WERI-Rb-1 (cell line): ENCODE data around the gene ZDHHC24.
A peak's percentile ranks its signal among the peaks of the same experiment; 100 is the strongest.

ENCODE experiments used
- DNase-seq: peaks from one replicate; pipeline ENCODE4 v3.0.0-alpha.2; 2020
- H3K27ac ChIP-seq: fragments of 250-450 bp; sonication (Bioruptor Pico); 2 replicates; pipeline ENCODE4 v1.5.1; 2020; ENCODE audit warnings: mild to moderate bottlenecking, moderate library complexity
- H3K27me3 ChIP-seq: fragments of 250-450 bp; sonication (Bioruptor Pico); 2 replicates; pipeline ENCODE4 v1.5.1; 2021; ENCODE audit warnings: mild to moderate bottlenecking, low read depth, moderate library complexity; ENCODE audit not compliant: insufficient read depth, severe bottlenecking
- H3K36me3 ChIP-seq: fragments of 250-450 bp; sonication (Bioruptor Pico); 2 replicates; pipeline ENCODE4 v1.5.1; 2020; ENCODE audit warnings: mild to moderate bottlenecking, moderate library complexity
- H3K4me3 ChIP-seq: 2 replicates; pipeline ENCODE4 v1.5.1; 2011; ENCODE audit warnings: low read depth, mild to moderate bottlenecking, control low read depth, low read length
- H3K9me3 ChIP-seq: fragments of 250-450 bp; sonication (Bioruptor Pico); 2 replicates; pipeline ENCODE4 v1.5.1; 2021; ENCODE audit warnings: mild to moderate bottlenecking, moderate library complexity; ENCODE audit not compliant: severe bottlenecking
- TF ChIP-seq, protein P1 (sequence below): IDR thresholded peaks from 2 replicates; pipeline ENCODE4 v1.5.1; 2011; ENCODE audit warnings: low read depth, mild to moderate bottlenecking, control low read depth, inconsistent platforms, low read length

Gene ZDHHC24

DNA sequence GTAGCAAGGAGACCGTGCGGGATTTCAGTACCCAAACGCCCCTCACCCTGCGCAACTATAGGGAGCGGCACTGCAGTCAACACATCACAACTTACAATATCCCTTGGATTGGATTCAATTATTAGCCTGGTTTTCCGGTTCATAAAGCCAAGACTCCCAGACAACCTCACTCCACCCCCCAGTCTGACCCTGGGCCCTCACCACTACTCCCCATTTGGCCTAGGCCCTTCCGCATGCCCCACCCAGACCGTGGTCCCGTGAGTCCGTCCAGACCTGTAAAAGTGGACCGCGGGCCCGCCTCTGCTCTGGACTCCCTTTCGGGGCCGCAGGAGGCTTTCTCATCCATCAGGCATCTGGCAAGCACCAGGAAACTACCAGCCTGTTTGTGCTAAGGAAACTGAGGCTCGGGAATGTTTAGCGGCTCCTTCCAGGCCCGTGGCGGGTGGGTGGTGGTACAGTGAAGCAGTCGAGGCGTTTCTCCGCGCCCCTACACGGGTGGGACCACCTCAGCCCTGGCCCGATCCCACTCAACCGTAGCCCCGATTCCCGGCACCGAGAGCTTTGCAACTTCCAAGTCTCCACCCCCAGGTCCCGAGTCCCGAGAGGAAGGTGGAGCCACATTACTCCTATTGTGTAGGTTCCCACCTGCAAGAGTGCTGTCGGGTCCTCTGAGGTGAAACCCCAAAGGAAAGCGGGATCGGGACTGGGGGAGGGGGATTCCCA, 66.3 kb downstream of the ZDHHC24 start:
- TF ChIP-seq, protein P1, sequence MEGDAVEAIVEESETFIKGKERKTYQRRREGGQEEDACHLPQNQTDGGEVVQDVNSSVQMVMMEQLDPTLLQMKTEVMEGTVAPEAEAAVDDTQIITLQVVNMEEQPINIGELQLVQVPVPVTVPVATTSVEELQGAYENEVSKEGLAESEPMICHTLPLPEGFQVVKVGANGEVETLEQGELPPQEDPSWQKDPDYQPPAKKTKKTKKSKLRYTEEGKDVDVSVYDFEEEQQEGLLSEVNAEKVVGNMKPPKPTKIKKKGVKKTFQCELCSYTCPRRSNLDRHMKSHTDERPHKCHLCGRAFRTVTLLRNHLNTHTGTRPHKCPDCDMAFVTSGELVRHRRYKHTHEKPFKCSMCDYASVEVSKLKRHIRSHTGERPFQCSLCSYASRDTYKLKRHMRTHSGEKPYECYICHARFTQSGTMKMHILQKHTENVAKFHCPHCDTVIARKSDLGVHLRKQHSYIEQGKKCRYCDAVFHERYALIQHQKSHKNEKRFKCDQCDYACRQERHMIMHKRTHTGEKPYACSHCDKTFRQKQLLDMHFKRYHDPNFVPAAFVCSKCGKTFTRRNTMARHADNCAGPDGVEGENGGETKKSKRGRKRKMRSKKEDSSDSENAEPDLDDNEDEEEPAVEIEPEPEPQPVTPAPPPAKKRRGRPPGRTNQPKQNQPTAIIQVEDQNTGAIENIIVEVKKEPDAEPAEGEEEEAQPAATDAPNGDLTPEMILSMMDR = no peak
- H3K36me3 ChIP-seq = peaks cover 30% of the 10 kb centered on the region
- DNase-seq = no peak
- H3K27me3 ChIP-seq = no peaks in the 10 kb centered on the region
- H3K4me3 ChIP-seq = peak overlapping the region; percentile 94
- H3K27ac ChIP-seq = peak overlapping the region; percentile 91
- H3K9me3 ChIP-seq = no peaks in the 10 kb centered on the region

GRCh38 chr11:66478729-66479393, 67.0 kb downstream of the ZDHHC24 start:
- Histone ChIP-seq H3K27ac (peak overlapping the region; percentile 91), H3K9me3 (no peaks in the 10 kb centered on the region), H3K27me3 (no peaks in the 10 kb centered on the region), H3K36me3 (peaks cover 36% of the 10 kb centered on the region), H3K4me3 (peak overlapping the region; percentile 94)
- TF ChIP-seq, protein P1 = peak; percentile 80
- DNase-seq = no peak

- no peaks in the 10 kb centered on the region for H3K27me3 ChIP-seq
These were observed 68.3 kb downstream of the ZDHHC24 start for GRCh38 chr11:66477263-66478201.

DNA sequence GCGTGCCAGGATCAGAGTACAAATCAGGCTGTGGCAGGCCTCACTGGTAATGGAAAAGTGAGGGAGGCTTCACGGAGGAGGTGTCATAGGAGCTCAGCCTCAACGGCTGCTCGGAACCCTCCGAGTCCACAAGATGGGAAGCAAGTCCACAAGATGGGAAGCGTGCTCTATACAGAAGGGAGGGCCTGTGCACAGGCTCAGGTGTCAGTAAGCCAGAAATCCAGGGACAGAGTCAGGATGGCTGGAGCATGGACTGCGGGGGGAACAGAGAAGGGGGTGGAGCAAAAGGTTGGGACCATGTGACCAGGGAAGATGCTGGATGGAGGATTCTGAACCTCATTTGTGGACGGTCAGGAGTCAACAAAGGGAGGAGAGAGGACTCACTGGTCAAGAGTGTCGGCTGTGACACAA, 69.0 kb downstream of the ZDHHC24 start:
- peaks cover 40% of the 10 kb centered on the region for H3K36me3 ChIP-seq
- no peak for DNase-seq
- no peaks in the 10 kb centered on the region for H3K27me3 ChIP-seq
- H3K4me3 ChIP-seq = no peak overlapping the region
- H3K9me3 ChIP-seq = no peaks in the 10 kb centered on the region
- TF ChIP-seq, protein P1 = no peak
- H3K27ac ChIP-seq = no peak overlapping the region

More at GRCh38 chr11:66477263-66478201, 68.3 kb downstream of the ZDHHC24 start:
- no peaks in the 10 kb centered on the region for H3K9me3 ChIP-seq
- TF ChIP-seq, protein P1 = no peak
- H3K4me3 ChIP-seq = no peak overlapping the region
- no peak for DNase-seq
- peaks cover 37% of the 10 kb centered on the region for H3K36me3 ChIP-seq
- no peak overlapping the region for H3K27ac ChIP-seq

- no peak for DNase-seq
- no peaks in the 10 kb centered on the region for H3K9me3 ChIP-seq
- no peaks in the 10 kb centered on the region for H3K27me3 ChIP-seq
- TF ChIP-seq, protein P1 = no peak
- no peak overlapping the region for H3K4me3 ChIP-seq
- H3K36me3 ChIP-seq = peaks cover 44% of the 10 kb centered on the region
- no peak overlapping the region for H3K27ac ChIP-seq
These were observed 69.5 kb downstream of the ZDHHC24 start for GRCh38 chr11:66476173-66476840.
